Epidermal melanocyte (primary cell): ENCODE results near the gene RGR.

ENCODE experiments used
- DNase-seq: peaks from one replicate; pipeline ENCODE4 v3.0.0; 2011; ENCODE audit warnings: low spot score; ENCODE audit not compliant: insufficient read length

RGR gene

DNA sequence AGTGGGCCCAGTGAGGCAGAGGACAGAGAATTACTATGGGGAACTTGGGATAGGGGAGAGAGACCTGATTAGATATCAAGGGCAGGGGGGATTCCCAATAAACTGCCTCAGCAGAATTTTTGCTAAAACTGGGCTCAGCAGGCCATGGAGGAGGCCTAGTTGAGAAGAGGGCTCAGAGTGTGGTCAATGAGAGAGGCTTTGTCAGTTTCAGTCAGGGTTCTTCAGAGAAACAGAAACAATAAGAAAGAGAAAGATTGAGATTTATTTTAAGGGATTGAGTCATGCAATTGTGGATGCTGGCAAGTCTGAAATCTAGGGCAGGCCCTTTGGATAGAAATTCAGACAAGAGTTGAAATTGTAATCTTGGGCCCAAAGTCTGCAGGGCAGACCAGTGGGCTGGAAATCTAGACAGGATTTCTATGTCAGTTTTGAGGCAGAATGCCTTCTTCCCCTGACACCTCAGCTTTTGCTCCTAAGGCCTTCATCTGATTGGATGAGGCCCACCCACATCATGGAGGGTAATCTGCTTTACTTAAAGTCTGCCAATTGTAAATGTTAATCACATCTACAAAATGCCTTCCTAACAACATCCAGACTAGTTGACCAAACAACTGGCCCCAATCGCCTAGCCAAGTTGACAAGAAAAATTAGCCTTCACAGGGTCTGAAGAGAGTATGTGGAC, 50.1 kb downstream of the RGR start:
- DNase-seq = no peak

- DNase-seq = no peak
These were observed 51.5 kb downstream of the RGR start for GRCh38 chr10:84296091-84296981.

- DNase-seq = no peak
These were observed 53.2 kb downstream of the RGR start for GRCh38 chr10:84298057-84298456.

GRCh38 chr10:84302223-84302622, 57.4 kb downstream of the RGR start:
- no peak for DNase-seq

- no peak for DNase-seq
These were observed 62.0 kb downstream of the RGR start for GRCh38 chr10:84306751-84307384.

DNA sequence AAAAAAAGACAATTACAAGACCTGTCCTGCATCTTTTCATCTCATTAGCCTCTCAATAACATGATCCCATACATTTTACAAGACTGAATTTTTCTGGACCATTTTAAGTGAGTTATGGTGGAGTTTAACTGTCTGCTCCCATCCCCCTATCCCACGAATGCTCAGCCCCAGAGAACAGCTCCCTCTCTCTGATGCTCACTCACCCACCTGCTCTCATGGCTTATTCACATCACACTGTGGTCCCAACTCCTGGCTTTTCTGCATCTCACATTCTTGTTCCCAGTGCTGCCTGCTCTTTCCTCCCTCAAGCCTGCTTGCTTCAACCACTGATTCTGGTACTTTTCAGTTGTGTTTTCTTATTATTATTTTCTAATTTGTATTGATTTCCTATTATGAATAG, 63.2 kb downstream of the RGR start:
- DNase-seq = no peak

DNA sequence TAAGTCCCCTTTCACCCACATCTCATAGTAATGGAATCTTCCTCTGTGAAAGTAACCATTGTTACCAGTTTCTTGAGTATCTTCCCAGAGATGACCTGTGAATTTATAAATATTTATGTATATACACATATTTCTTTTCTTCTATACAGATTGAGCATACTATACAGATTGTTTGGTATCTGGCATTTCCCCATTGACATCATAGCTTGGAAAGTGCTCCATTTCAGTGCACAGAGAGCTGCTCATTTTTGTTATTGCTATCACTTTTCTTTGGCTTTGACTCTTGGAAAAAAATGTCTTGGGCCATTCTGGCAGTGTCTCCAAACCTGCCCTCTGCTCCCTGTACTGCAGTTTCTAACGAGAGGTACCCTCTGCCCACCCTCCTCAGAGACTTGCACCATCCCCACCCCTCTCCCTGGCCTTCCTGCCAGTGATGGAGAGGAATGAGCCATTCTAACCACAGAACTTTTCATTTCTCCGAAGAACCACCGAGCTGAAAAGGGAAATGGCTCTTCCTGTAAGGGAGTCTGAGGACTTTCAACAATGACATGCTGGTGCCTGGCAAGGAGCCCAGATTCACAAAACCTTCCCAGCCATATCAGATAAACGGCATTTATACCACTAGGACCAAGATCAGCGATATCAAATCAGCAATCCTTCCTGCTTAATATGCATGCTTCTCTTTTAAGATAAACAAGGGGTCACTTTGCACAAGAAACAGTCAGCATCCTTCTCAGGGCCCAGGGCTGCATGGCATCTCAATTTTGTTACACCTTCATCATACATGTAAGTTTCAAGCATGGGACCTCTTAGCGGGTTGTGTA, 63.8 kb downstream of the RGR start:
- DNase-seq = no peak
